Calu3 (cell line): ENCODE measurements around the gene BIRC2. TPM values are rescaled to one million over a fixed set of nuclear protein-coding genes. Genes with fewer than 3 reads are reported as not detected.
A peak's percentile ranks its signal among the peaks of the same experiment; 100 is the strongest.

Experiments
- BruUV-seq: library from RNA; stranded (reverse); fragments of 400-500 nt; replicated peaks from 2 replicates; lab custom pipeline; 2021; lab: Mats Ljungman, UMichigan
- CTCF ChIA-PET: fragments of 300-600 bp; sonication (Branson Sonifier 250); formaldehyde crosslinking; loops from one replicate; lab custom pipeline; 2022; ENCODE audit warnings: antibody characterized with exemption; lab: Charles Lee
- DNase-seq: peaks from one replicate; pipeline ENCODE4 v3.0.0; 2022
- H3K27ac Mint-ChIP-seq: one replicate; pipeline ENCODE4 v1.8.0; 2022; ENCODE audit warnings: mixed read lengths; ENCODE audit not compliant: unreplicated experiment
- H3K27me3 Mint-ChIP-seq: one replicate; pipeline ENCODE4 v1.8.0; 2022; ENCODE audit warnings: mixed read lengths; ENCODE audit not compliant: unreplicated experiment
- H3K36me3 Mint-ChIP-seq: one replicate; pipeline ENCODE4 v1.8.0; 2022; ENCODE audit warnings: mild to moderate bottlenecking, moderate library complexity, mixed read lengths; ENCODE audit not compliant: insufficient read depth, unreplicated experiment
- H3K4me1 Mint-ChIP-seq: one replicate; pipeline ENCODE4 v1.8.0; 2022; ENCODE audit warnings: mild to moderate bottlenecking, low read depth, mixed read lengths; ENCODE audit not compliant: unreplicated experiment
- H3K4me3 Mint-ChIP-seq: one replicate; pipeline ENCODE4 v1.8.0; 2022; ENCODE audit warnings: mild to moderate bottlenecking, low read depth, moderate library complexity, mixed read lengths; ENCODE audit not compliant: unreplicated experiment
- H3K9me3 Mint-ChIP-seq: one replicate; pipeline ENCODE4 v1.8.0; 2022; ENCODE audit warnings: low read depth, mixed read lengths; ENCODE audit not compliant: unreplicated experiment
- intact Hi-C: fragments of 100-400 bp; cut with micrococcal nuclease; formaldehyde crosslinking; loops from one replicate; pipeline ENCODE4 v1.10.0; 2022; ENCODE audit not compliant: unreplicated experiment
- total RNA-seq: library from RNA; stranded (reverse); gene quantifications from 2 replicates; pipeline ENCODE4 v1.2.3, GENCODE V29; 2022
- TF ChIP-seq, protein P1 (sequence below): fragments of 200-600 bp; IDR thresholded peaks from one replicate; pipeline ENCODE4 v1.8.0; 2022; ENCODE audit warnings: antibody characterized with exemption; ENCODE audit not compliant: unreplicated experiment

BIRC2 gene
- total RNA-seq, 1 experiment from 2014 or later: 32.6 TPM

DNA sequence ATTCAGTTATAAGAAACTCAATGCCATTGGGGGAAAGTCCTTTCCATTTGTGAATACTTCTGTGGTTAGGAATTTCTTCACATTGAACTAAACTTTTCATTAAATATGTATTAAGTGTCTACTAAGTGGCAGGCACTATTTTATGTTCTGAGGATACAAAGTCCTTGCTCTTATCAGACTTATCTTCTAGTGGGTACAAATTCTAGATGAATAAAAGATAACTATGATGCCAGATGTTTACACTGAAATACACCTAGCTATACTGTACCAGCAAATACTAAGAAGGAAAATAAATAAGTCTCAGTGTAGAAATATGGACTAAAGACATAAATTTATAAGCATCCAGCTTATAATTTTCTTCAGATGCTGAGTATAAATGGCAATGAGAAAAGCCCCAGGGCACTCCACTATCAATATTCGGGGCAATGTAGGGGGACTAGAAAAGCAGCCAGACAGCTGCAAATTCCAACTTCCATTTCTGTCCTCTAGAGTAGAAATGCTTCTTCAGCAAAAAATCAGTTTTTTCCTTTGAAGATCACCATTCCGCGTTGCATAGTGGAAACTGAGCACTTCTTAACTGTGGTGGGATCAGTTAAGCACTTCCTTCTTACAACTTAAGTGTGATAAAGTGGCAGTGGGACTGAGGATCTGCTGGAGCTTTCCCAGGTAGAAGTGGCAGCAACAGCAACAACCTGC is 41.5 kb upstream of the BIRC2 start:
- CTCF ChIA-PET: interaction anchor here (0.6 to 1.9 kb wide), 10 partner anchors 9 to 1011 kb away, joined by 3 to 17 read pairs (median 4); no protein-coding TSS in a partner anchor
- TF ChIP-seq, protein P1, sequence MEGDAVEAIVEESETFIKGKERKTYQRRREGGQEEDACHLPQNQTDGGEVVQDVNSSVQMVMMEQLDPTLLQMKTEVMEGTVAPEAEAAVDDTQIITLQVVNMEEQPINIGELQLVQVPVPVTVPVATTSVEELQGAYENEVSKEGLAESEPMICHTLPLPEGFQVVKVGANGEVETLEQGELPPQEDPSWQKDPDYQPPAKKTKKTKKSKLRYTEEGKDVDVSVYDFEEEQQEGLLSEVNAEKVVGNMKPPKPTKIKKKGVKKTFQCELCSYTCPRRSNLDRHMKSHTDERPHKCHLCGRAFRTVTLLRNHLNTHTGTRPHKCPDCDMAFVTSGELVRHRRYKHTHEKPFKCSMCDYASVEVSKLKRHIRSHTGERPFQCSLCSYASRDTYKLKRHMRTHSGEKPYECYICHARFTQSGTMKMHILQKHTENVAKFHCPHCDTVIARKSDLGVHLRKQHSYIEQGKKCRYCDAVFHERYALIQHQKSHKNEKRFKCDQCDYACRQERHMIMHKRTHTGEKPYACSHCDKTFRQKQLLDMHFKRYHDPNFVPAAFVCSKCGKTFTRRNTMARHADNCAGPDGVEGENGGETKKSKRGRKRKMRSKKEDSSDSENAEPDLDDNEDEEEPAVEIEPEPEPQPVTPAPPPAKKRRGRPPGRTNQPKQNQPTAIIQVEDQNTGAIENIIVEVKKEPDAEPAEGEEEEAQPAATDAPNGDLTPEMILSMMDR: no peak
- Mint-ChIP-seq H3K27ac (peak overlapping the region; percentile 79), H3K4me3 (peak overlapping the region; percentile 52), H3K27me3 (no peaks in the 10 kb centered on the region), H3K36me3 (peaks cover 10% of the 10 kb centered on the region), H3K4me1 (peaks cover 39% of the 10 kb centered on the region), H3K9me3 (peaks cover 14% of the 10 kb centered on the region)
- intact Hi-C loops: no loop called here
- TSS peak; percentile 79 for BruUV-seq
- no peak for DNase-seq

DNA sequence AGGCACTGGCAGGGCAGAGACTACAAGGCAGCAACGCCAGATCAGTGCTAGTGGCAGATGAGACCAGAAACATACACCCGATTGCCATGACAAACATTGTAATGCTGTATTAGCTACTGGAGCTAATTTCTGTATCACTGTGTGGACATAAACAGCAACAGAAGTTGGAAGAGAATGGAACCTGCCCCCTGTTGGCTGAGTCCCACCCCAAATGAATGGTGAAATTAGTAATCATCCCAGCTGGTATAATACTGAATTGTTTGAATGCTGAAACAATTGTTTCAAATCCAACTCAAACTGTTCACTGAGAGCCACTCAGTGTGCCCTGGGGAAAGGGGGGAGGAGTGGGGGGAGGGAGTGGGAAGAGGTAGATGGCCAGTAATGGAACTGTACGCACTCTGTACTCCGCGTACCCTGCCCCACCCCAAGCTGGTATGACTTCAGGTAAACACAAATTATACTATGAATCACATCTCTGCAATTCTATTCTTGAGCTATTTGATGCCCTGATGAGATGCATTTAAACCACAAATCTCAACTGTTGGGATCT is 40.9 kb upstream of the BIRC2 start:
- peaks cover 39% of the 10 kb centered on the region for H3K4me1 Mint-ChIP-seq
- BruUV-seq: no TSS peak
- intact Hi-C loops: no loop called here
- peak overlapping the region; percentile 52 for H3K4me3 Mint-ChIP-seq
- peaks cover 14% of the 10 kb centered on the region for H3K9me3 Mint-ChIP-seq
- peak; percentile 80 for DNase-seq
- no peaks in the 10 kb centered on the region for H3K27me3 Mint-ChIP-seq
- TF ChIP-seq, protein P1: peak; percentile 26
- H3K27ac Mint-ChIP-seq: peak overlapping the region; percentile 87
- CTCF ChIA-PET: interaction anchor here (0.6 to 1.9 kb wide), 10 partner anchors 9 to 1012 kb away, joined by 3 to 17 read pairs (median 4); no protein-coding TSS in a partner anchor
- peaks cover 10% of the 10 kb centered on the region for H3K36me3 Mint-ChIP-seq

DNA sequence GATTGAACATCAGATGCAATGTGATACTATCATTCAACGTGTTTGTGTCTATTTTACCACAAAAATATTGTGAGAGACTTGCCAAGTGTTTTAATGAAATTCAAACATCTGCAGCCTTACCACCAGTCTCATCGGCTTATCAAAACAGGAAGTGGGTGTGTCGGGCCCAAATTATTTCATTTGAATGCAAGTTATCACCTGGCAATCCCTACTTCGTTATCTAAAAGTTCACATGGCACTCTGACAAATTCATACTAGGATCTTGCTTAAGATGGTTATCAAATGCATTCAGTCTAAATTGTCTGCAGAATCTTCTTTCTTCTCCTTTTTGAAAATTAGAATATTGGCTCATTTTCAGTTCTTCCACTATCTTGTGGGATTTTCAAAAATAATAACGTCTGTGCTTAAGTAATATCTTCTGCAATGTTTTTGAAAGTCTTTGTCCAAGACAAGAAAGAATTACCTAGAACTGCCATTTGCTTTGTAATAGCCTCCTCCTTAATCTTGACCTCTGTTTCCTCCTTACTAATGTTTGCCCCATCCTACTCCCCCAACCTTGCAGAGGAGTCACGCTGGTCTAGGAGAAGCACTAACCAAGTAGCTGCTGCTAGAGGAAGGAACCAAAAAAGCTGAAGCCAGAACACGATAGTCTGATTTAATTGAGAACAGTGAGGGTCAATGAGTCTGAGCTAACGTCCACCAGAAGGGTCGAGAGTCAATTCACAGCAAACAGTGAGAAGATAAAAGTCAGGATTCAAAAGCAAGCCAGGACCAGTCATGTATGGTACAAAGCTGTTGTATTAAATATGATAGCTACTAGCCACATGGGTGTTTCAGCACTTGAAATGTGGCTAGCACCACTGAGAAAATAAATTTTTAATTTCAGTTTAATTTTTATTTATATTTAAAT is 39.9 kb upstream of the BIRC2 start:
- H3K36me3 Mint-ChIP-seq: peaks cover 13% of the 10 kb centered on the region
- TF ChIP-seq, protein P1: no peak
- no peaks in the 10 kb centered on the region for H3K27me3 Mint-ChIP-seq
- DNase-seq: no peak
- peaks cover 8% of the 10 kb centered on the region for H3K9me3 Mint-ChIP-seq
- no TSS peak for BruUV-seq
- H3K27ac Mint-ChIP-seq: peak overlapping the region; percentile 87
- intact Hi-C loops: no loop called here
- CTCF ChIA-PET: interaction anchor here (0.8 to 1.9 kb wide), 4 partner anchors 8 to 359 kb away, joined by 3 to 17 read pairs (median 4); no protein-coding TSS in a partner anchor
- H3K4me1 Mint-ChIP-seq: peaks cover 39% of the 10 kb centered on the region
- peak overlapping the region; percentile 52 for H3K4me3 Mint-ChIP-seq

DNA sequence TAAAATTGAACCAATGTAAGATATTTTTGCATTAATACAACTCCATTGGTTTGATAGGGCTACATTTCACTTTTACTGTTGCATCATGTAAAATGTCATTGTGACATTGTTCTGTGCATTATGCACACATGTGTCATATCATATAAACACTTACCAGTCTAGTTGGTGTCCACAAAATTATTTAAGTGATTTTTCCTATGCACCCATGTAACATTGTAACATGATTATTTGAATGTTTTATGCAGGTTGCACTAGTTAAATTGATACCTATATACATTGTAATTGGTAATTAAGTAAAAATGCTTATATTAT is 39.3 kb upstream of the BIRC2 start:
- BruUV-seq: no TSS peak
- Mint-ChIP-seq H3K4me3 (peak overlapping the region; percentile 52), H3K27ac (peak overlapping the region; percentile 87), H3K27me3 (no peaks in the 10 kb centered on the region), H3K4me1 (peaks cover 39% of the 10 kb centered on the region), H3K9me3 (peaks cover 8% of the 10 kb centered on the region), H3K36me3 (peaks cover 13% of the 10 kb centered on the region)
- DNase-seq: no peak
- intact Hi-C loops: no loop called here
- TF ChIP-seq, protein P1: no peak
- CTCF ChIA-PET: no interaction called here
